H1 (cell line): ENCODE results near the gene DUSP3. TPM values are rescaled to one million over a fixed set of nuclear protein-coding genes. Genes with fewer than 3 reads are reported as not detected.

Experiments used
- CEBPB ChIP-seq: IDR thresholded peaks from 2 replicates; pipeline ENCODE4 v1.6.1; 2012; ENCODE audit warnings: low read depth, low read length
- CHD7 ChIP-seq: fragments of 300-600 bp; sonication (generic); IDR thresholded peaks from 2 replicates; pipeline ENCODE4 v1.7.1; 2012; ENCODE audit warnings: low read length, moderate library complexity, mild to moderate bottlenecking, inconsistent platforms; ENCODE audit not compliant: insufficient replicate concordance
- polyA plus RNA-seq, 7 experiments: library from polyadenylated mRNA; depleted of rRNA in 3 of 7; stranded (reverse) in 5 of 7; unstranded in 2 of 7; fragments of >200 nt in 5 of 7; fragments of 200-250 nt in 2 of 7; gene quantifications; 1 replicate in 5 of 7; 2 replicates in 1 of 7; 4 replicates in 1 of 7; pipeline versions ENCODE4 v1.2.1 to v1.2.3, GENCODE V29; 2011 to 2013; ENCODE audit warnings: missing spikeins in 2 of 7, mixed read lengths in 2 of 7
- total RNA-seq: library from RNA; stranded (reverse); fragmentation: NEBNext Ultra II Directional; extraction: Animal tissue kit (Norgen Biotek cat#: 25700); gene quantifications from 2 replicates; pipeline ENCODE4 v1.2.1, GENCODE V29; 2021

Gene DUSP3
- total and polyA plus RNA-seq, 2 of the 8 experiments (the other 6 are each of a cell fraction or from before 2014, with no cell fraction given): 15.1 to 21.2 TPM

GRCh38 chr17:43814714-43815113, 35.9 kb upstream of the DUSP3 start (continued):
- no peak for TF ChIP-seq CHD7
- no peak for TF ChIP-seq CEBPB
